ENCODE results near the gene CPSF3. TPM values are rescaled to one million over a fixed set of nuclear protein-coding genes. Genes with fewer than 3 reads are reported as not detected.
"Not testable (repeated sequence)": the region's sequence is repeated elsewhere in the genome, so short reads cannot be mapped to it uniquely, and the experiment has no call there.

CPSF3 gene
- total RNA-seq, 1 donor from 2014 or later: 34.6 TPM

GRCh38 chr2:9466147-9466683 lies 42.8 kb downstream of the CPSF3 start:
- DNase-seq: no peak

DNA sequence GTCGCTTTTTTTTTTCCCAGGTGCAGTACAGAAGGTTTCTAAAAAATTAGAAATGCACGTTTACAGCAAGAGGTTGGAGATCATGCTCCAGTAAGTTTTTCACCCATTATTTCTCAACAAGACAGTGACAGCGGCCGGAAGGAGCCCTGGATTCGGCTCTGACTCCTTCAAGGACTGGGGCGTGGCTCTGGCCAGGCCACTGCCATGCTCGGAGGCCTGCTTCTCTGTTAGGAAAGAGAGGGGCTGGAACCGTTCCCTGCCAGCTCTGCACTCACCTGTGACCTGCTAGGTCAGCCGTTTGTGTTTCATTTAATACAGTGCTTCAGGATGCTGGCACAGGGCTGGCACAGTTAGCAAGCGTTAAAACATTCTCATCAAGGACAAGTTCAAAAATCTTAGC lies 44.2 kb downstream of the CPSF3 start:
- DNase-seq: no peak

DNA sequence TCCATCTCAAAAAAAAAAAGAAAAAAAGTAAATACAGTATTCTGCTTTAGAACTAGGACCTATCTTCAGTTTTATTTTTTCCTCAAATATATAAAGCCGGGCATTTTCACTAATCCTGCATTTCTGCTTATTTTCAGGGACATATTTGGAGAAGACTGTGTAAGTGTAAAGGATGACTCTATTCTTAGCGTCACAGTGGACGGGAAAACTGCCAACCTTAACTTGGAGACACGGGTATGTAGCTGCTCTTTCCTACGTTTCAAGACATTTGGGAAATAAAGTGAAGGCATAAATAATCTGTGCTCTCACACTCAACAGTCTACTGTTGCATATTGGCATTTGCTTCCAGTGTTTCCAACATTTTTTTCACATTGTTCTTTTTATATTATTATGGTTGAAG lies 47.8 kb downstream of the CPSF3 start:
- DNase-seq: peak; percentile 14

- DNase-seq: no peak
These were observed 49.1 kb downstream of the CPSF3 start for GRCh38 chr2:9472511-9472910.

DNA sequence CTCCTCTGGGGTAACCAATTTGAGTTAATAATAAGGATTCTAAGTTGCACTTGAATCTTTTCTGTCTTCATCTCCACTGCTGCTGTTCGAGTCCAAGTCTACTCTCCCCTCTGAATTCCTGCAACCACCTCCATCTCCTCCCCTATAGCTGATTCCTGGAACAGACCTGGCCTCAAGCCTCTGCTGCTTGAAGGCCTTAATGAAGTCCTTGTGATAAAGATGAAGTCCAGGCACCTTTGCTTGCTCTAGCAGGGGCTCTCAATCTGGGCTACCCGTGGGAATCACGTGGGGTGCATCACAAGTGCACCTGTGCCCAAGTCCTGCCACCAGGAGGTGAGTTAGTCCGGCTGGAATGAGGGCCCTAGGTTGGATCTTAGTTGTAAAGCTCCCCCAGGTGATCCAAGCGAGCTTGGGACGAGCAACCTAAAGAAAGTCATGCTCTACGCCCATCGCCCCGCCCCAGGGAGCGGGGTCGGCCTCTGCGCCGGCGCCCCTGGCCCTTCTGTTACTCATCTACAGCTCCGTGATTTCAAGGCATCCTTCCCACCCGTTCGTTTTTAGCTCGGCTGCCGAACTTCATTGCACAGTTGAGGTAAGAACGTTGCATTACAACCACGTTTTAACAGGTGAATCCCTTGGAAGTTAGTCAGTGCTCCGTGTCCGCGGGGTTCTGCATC lies 50.0 kb downstream of the CPSF3 start:
- DNase-seq: no peak

DNA sequence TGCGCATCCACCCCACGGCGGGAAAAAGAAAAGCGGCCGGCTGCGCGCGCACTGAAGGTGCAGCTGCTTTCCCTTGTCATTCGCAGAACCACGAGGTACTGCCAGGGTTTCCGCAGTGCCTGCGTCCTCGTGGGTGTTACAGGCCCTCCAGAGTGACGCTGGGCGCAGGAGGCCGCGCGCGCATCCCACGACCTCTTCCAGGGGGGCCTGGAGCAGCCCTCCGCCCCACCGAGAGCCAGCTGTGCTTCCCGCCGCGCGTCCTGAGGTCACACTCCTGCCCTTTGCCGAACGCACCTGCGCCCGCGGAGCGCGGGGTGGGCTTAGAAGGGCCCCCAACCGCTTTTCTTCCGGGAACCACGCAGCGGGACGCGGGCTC lies 50.5 kb downstream of the CPSF3 start:
- peak; percentile 59 for DNase-seq

DNA sequence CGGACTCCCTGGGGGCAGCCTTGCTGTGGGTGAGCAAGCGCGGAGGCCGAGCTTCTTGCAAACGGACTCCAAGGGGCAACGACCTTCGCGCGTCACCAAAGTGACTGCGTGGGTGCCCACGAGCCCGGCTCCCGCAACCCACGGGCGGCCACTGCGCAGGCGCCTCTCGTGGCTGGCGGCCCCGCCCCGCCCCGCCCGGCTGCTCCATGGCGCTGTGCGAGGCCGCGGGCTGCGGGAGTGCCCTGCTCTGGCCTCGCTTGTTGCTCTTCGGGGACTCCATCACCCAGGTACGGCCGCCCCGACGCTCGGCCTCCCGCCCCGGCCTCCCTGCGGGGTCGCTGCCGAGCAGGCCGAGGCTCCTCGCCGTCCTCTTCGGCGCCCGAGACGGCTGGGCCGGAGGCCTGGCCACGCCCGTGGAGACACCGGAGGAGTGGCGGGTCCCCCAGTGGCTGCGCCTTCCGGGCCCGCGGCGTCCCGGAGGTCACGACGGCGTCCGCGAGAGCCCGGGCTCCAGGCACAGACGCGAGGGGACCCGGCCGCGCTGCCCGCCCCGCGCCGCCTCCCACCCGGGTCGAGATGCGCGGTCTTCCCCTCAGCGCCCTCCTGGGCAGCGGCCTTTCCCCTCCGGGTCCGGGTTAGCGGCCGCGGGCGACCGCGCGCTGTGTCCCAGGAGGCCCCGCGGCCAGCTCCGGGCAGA lies 51.1 kb downstream of the CPSF3 start, which contains the start of gene IAH1:
Gene IAH1 (plus strand): TSS at position 191 of the 697 bp plus-strand sequence. CDS start 16 bp downstream, at position 207.
- peak; percentile 67 for DNase-seq

DNA sequence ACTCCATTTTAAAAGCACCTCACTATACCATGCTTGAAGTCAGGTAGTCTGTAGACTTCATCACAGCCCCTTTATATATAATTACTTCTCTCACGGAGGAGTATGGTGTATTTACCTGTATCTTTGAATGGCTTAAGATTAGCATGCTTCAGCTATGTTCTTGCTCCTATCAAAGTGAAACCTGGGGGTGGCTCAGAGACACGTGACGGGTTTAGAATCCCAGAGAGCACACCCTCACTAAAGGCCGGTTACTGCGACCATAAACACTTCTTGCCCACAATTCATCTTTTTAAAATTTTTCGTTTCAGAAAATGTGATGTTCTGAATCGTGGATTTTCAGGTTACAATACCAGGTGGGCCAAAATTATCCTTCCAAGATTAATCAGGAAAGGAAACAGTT lies 54.5 kb downstream of the CPSF3 start:
- no peak for DNase-seq

DNA sequence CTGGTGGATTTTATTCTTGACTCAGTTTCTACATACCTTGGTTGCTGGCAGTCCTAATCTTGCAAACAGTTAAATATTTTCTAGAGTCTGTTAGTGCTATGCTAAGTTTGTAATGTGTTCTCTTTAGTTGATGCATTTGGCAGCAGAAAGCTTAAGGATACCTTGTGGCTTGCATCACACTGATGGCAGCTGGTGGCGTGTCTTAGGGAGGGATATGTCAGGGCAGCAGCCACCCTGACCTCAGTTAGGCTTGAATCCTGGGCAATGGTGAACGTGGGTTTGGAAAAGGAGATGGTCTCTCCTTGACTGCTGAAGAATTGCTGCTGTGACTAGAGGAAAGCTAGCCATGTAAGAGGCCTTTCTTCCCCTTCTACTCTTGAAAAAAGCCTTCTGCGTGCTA lies 55.1 kb downstream of the CPSF3 start:
- no peak for DNase-seq

- no peak for DNase-seq
These were observed 56.7 kb downstream of the CPSF3 start for GRCh38 chr2:9480157-9480556.

DNA sequence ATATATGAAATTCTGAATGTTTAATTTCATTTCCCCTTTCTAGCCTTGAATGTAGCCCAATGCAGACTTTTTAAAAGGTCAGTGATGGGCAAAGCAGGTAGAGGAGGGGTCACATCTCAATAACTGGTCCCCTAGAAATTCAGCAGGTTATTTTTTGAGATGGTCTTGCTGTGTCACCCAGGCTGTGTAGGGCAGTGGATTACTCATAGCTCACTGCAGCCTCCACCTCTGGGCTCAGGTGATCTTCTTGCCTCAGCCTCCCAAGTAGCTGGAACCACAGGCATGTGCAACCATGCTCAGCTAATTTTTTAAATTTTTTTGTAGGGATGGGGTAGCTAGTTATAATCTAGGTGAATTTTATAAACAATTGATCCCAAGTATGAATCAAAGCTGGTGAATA lies 59.7 kb downstream of the CPSF3 start:
- DNase-seq: no peak

DNA sequence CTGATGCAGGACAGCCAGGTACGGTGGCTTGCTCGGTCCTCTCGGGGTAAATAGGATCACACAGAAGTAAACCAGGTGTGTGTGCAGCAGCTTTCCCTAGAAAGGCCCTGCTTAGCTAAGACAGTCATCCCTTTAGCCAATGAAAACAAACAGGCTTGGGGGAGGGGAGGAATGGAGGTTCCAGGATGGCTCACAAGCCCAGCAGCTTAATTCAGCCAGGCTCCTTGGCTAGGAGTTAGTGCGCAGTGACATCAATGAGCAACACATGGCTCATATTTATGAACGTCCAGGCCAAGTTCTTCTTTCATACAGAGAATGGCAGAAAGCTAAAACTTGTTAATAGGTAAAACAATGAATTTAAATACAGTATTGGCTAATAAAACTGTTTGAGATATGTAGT lies 61.1 kb downstream of the CPSF3 start:
- DNase-seq: no peak

DNA sequence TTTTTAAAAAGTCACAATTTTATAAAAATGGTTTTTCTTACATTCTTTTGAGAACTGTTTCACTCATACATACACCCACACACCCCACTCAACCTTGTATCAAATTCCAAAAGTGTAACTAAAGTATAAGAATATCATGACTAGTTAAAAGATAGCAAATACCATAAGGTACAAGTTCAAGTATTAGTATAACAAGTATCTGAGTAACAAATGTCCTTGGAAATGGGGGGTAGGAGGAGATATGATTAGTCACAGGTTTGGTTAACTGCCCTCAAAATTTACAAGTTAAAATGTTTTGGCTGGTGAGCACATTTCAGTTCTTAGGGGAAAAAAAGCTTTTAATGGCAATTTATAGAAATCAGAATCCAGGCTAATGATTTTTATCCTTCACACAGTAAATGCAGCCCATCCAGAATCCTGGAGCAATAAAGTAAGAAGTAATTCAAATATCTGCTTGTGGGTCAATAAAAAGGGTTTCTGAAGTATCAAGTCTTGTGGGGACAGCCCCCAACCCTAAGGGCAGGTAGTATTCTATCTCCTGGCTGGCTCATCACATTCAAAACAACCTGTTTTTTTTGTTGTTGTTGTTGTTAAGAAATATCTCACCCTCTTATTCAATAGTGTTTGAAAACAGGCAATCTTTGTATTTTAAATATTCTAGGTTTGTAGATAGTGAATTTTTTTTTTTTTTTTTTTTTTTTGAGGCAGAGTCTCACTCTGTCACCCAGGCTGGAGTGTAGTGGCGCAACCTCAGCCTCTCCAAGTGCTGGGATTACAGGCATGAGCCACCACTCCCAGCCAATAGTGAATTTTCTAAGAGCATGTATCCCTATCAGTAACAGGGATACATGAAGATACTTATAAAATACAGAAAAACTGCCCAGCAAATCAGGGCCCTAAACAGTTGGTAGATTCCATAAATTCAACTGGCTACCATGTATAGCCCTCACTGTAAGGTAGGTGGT lies 65.4 kb downstream of the CPSF3 start:
- DNase-seq: no peak

DNA sequence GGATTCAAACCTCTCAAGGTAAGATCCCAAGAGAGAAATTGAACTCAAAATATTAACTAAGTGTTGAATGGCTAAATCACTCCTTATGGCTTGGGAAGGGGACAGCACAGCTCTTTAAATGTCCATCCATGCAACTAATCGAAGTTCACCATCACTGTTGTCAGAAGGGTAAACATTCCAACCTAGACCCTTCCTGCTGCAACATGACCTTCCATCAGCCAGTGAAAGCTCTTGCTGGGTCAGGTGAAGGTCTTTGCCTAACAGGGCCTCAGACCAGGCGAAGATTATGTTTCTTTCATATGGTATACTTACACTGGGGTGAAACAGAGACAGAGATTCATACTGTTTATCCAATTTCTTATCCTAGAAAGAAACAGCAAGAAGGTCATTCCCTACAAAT lies 67.3 kb downstream of the CPSF3 start:
- no peak for DNase-seq

GRCh38 chr2:9492927-9493326 lies 69.5 kb downstream of the CPSF3 start:
- no peak for DNase-seq

DNA sequence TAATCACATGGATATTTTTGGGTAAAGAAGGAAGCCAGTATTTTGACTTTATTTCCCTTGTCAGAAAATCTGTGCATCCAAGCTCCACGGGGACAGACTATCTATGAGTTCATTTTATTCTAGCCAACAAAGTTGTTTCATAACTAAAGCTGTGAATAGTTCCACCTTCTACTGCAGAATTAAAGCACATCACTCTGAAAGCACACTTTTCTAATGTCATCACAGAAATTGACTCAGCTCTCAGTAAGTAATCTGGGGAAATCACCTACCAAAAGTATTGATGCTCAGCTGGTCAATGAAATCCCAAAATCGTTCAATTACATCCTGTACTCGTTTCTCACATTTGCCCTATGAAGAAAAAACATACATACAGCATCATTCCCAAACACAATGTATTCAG lies 70.0 kb downstream of the CPSF3 start:
- no peak for DNase-seq

DNA sequence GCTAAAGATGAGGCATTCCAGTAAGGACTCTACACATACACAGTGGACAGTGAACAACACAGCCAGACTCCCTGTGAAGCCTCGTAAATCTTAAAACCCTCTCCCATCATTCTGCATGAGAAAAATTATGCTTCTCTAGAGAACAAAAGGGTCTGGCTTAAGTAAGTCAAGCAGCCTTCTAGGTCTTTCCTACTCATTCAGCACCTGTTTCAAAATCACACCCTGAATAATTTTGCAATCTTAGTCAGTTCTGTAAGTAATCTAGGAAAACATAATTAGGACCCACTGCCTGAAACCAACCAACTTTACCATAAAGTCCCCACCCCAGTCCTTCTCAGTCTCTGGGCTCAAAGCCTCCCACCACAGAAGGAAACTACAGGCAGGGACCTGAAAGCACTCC lies 70.6 kb downstream of the CPSF3 start:
- DNase-seq: no peak

DNA sequence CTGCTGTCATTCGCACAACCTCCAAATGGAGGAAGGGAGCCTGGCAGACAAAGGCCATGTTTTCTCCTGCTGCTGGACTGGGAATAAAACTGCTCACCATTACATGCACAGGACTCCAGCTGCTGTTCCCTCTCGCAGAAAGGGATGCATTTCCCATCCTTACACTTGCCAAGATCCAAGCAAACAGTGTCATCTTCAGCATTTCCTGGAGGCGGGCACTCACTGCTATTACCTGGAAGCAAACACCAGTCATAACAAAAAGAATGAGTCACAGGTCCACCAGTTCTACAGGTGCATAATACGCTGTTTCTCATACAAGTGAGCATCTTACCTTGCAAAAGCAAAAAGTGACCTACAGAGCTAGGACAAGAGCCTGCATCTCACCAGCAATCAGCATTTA lies 73.6 kb downstream of the CPSF3 start:
- DNase-seq: no peak

GRCh38 chr2:9498210-9498609 lies 74.8 kb downstream of the CPSF3 start:
- no peak for DNase-seq

DNA sequence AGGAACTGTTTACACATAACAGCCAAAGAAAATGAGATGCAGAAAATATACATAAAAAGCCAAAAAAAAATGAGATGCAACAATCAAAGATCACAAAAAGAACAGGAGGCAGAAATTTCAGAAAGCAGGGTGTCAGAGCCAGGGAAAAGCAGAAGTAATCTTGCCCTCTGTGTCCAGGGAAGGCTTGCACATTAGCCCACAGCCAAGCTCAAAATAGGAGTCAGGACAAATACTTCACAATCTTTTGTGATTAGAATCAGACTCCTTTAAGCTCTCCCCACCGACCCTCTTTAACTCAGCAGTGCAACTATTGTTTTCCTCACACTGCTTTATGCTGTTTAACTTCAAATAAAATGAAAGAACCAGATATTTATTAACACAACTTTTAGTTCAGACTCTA lies 85.5 kb downstream of the CPSF3 start:
- DNase-seq: no peak

DNA sequence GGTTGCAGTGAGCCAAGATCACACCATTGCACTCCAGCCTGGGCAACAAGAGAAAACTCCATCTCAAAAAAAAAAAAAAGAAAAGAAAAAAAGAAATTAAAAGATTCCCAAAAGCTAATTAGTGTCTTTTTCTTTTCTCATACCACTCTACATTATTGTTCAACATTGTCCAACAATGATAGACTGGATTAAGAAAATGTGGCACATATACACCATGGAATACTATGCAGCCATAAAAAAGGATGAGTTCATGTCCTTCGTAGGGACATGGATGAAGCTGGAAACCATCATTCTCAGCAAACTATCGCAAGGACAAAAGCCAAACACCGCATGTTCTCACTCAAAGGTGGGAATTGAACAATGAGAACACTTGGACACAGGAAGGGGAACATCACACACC lies 90.5 kb downstream of the CPSF3 start:
- DNase-seq: not testable (repeated sequence)

DNA sequence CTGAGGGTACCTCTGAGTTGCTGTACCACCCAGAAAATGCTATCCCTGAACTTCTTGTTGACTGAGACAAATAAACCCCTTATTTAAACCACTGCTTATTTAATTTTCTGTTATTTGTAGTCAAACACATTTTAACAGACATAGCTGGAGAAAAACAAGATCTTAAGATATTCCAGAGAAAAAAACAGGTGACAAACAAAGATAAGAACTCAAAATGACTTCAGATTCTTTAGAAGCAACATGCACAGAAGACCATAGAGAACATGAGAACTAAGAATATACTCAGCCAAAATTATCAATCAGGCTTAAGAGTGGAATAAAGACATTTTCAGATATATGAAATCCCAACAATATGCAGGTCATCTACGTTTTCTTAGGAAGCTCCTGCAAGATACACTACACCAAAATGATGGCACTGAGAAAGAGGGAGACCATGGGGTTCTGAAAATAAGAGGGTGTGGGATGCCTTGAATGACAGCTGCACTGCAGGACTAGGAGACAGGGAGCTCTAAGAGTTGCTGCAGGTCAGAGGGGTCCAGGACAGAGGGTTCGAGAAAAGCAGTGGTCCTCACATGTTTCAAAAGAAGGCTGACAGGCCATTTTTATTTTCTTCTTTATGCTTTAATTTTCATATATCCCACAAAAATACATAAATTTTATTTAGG lies 93.8 kb downstream of the CPSF3 start:
- DNase-seq: no peak

Data from occipital lobe (tissue), 2 donors.